Measurements from ENCODE around the gene SCAF4. TPM values are rescaled to one million over a fixed set of nuclear protein-coding genes. Genes with fewer than 3 reads are reported as not detected.

Gene SCAF4
- total and polyA plus RNA-seq, 9 of the 15 experiments (the other 6 are each of a cell fraction or from before 2014, with no cell fraction given): 2.3 to 55.7 (median 17.2) TPM

DNA sequence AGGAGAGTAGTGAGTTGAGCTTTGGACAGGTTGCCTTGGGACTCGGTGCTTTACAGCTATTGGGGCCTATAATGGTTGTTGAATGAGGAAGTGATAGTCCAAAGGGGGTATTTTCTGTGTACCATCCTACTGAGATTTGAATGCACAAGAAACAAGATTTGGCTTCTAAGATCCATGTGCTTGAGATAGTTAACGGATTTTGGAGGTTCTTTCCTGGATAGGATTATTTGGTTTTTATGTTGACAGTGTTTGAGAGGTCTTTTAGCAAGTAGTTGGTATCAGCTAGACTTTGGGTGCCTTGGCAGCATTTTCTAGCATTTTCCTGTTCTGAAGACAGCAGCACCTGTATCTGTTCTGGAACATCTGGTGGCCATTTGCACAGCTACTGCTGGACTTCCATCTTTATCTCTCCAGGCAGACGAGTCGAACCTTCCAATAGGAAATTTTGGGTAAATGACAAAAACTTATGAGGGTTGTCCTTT, 3.6 kb upstream of the SCAF4 start (continued):
- TF ChIP-seq MYNN (IDR thresholded peaks at IDR 0.05) (peak; percentile 63; the same call in 1 of the 2 replicates), MYNN (CRISPR knock-in tag; IDR thresholded peaks at IDR 0.05) (no peak), TCF7L2 (IDR thresholded peaks at IDR 0.05; ENCODE audit: low read depth, low read length) (no peak), ZNF589 (CRISPR knock-in tag; IDR thresholded peaks at IDR 0.05; ENCODE audit: low read depth) (0 out of 2 replicates have a peak, but pooled peaks have one; percentile 53), DNMT1 (IDR thresholded peaks at IDR 0.05) (0 out of 2 replicates have a peak, but pooled peaks have one; percentile 38), SMARCE1 (IDR thresholded peaks at IDR 0.05) (peak; percentile 84), ARID1B (IDR thresholded peaks at IDR 0.05) (peak; percentile 96), DIDO1 (tag; IDR thresholded peaks at IDR 0.05; ENCODE audit: low read depth) (no peak), CXXC5 (CRISPR knock-in tag; IDR thresholded peaks at IDR 0.05) (no peak; the same call in 1 of the 2 replicates), CREM (IDR thresholded peaks at IDR 0.05; ENCODE audit: low read depth) (peak; percentile 34; the same call in 1 of the 2 replicates), CREB1 (IDR thresholded peaks at IDR 0.05) (0 out of 2 replicates have a peak, but pooled peaks have one; percentile 23), CREB1 (CRISPR knock-in tag; IDR thresholded peaks at IDR 0.05) (no peak), MECOM (CRISPR knock-in tag; IDR thresholded peaks at IDR 0.05) (0 out of 2 replicates have a peak, but pooled peaks have one; percentile 69)
- TF ChIP-seq, protein P1, sequence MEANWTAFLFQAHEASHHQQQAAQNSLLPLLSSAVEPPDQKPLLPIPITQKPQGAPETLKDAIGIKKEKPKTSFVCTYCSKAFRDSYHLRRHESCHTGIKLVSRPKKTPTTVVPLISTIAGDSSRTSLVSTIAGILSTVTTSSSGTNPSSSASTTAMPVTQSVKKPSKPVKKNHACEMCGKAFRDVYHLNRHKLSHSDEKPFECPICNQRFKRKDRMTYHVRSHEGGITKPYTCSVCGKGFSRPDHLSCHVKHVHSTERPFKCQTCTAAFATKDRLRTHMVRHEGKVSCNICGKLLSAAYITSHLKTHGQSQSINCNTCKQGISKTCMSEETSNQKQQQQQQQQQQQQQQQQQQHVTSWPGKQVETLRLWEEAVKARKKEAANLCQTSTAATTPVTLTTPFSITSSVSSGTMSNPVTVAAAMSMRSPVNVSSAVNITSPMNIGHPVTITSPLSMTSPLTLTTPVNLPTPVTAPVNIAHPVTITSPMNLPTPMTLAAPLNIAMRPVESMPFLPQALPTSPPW (CRISPR knock-in tag; IDR thresholded peaks at IDR 0.05): peak; percentile 20; the same call in 1 of the 2 replicates
- TF ChIP-seq, protein P2, sequence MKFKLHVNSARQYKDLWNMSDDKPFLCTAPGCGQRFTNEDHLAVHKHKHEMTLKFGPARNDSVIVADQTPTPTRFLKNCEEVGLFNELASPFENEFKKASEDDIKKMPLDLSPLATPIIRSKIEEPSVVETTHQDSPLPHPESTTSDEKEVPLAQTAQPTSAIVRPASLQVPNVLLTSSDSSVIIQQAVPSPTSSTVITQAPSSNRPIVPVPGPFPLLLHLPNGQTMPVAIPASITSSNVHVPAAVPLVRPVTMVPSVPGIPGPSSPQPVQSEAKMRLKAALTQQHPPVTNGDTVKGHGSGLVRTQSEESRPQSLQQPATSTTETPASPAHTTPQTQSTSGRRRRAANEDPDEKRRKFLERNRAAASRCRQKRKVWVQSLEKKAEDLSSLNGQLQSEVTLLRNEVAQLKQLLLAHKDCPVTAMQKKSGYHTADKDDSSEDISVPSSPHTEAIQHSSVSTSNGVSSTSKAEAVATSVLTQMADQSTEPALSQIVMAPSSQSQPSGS (CRISPR knock-in tag; IDR thresholded peaks at IDR 0.05): no peak
- TF ChIP-seq, protein P3, sequence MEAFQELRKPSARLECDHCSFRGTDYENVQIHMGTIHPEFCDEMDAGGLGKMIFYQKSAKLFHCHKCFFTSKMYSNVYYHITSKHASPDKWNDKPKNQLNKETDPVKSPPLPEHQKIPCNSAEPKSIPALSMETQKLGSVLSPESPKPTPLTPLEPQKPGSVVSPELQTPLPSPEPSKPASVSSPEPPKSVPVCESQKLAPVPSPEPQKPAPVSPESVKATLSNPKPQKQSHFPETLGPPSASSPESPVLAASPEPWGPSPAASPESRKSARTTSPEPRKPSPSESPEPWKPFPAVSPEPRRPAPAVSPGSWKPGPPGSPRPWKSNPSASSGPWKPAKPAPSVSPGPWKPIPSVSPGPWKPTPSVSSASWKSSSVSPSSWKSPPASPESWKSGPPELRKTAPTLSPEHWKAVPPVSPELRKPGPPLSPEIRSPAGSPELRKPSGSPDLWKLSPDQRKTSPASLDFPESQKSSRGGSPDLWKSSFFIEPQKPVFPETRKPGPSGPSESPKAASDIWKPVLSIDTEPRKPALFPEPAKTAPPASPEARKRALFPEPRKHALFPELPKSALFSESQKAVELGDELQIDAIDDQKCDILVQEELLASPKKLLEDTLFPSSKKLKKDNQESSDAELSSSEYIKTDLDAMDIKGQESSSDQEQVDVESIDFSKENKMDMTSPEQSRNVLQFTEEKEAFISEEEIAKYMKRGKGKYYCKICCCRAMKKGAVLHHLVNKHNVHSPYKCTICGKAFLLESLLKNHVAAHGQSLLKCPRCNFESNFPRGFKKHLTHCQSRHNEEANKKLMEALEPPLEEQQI (IDR thresholded peaks at IDR 0.05): 0 out of 2 replicates have a peak, but pooled peaks have one; percentile 20
- TF ChIP-seq, protein P4, sequence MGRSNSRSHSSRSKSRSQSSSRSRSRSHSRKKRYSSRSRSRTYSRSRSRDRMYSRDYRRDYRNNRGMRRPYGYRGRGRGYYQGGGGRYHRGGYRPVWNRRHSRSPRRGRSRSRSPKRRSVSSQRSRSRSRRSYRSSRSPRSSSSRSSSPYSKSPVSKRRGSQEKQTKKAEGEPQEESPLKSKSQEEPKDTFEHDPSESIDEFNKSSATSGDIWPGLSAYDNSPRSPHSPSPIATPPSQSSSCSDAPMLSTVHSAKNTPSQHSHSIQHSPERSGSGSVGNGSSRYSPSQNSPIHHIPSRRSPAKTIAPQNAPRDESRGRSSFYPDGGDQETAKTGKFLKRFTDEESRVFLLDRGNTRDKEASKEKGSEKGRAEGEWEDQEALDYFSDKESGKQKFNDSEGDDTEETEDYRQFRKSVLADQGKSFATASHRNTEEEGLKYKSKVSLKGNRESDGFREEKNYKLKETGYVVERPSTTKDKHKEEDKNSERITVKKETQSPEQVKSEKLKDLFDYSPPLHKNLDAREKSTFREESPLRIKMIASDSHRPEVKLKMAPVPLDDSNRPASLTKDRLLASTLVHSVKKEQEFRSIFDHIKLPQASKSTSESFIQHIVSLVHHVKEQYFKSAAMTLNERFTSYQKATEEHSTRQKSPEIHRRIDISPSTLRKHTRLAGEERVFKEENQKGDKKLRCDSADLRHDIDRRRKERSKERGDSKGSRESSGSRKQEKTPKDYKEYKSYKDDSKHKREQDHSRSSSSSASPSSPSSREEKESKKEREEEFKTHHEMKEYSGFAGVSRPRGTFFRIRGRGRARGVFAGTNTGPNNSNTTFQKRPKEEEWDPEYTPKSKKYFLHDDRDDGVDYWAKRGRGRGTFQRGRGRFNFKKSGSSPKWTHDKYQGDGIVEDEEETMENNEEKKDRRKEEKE (IDR thresholded peaks at IDR 0.05; ENCODE audit: borderline replicate concordance in 1 of 2, control insufficient read depth in 1 of 2, low read depth in 2 of 2, low read length in 1 of 2): no peak

Data from K562 (cell line).